HepG2 (cell line): ENCODE measurements around the gene TANGO2.

Experiments used
- CBX5 ChIP-seq: sonication (generic); formaldehyde crosslinking; IDR thresholded peaks from 2 replicates; pipeline ENCODE4 v1.4.0; 2020; ENCODE audit warnings: missing genetic modification reagents, borderline replicate concordance
- KAT2B ChIP-seq: fragments of 150-350 bp; IDR thresholded peaks from 2 replicates; pipeline ENCODE4 v1.6.1; 2014; ENCODE audit warnings: low read depth, low read length, borderline replicate concordance
- POLR2A ChIP-seq, 2 experiments: IDR thresholded peaks; 2 replicates each; pipeline ENCODE4 v1.6.1; 2011; ENCODE audit warnings: low read depth in 2 of 2, low read length in 2 of 2, mild to moderate bottlenecking in 1 of 2, moderate library complexity in 1 of 2; ENCODE audit not compliant: insufficient read depth in 1 of 2
- SAP130 ChIP-seq: IDR thresholded peaks from 2 replicates; pipeline ENCODE4 v1.6.1; 2016; ENCODE audit warnings: low read depth
- TF ChIP-seq, protein P1 (sequence below): sonication (generic); formaldehyde crosslinking; conservative IDR thresholded peaks from 2 replicates; pipeline ENCODE4 v1.4.0; 2020; ENCODE audit warnings: missing genetic modification reagents
- TF ChIP-seq, protein P2 (sequence below): sonication (generic); formaldehyde crosslinking; IDR thresholded peaks from 2 replicates; pipeline ENCODE4 v1.5.0; 2020; ENCODE audit warnings: mild to moderate bottlenecking, missing genetic modification reagents, moderate library complexity

DNA sequence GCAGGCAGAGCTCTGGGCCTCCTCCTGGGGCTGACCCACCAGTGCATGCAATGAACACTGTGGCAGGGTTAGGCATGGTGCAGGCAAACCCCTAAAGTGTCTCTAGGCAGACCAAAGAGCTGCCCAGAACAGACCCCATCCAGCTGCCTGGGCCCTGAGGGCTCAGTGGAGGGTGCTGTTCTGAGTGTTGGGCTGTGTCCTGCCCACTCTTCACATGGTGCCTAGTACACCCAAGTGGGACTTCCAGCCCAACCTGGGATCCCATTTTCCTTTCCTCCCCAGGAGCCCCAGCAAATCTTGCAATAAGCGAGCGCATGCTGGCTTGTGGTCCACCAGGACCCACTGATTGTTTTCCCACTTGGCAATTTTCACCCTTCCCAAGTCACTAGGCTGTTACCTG is 30.7 kb upstream of the TANGO2 start:
- no peak for TF ChIP-seq KAT2B
- TF ChIP-seq, protein P1, sequence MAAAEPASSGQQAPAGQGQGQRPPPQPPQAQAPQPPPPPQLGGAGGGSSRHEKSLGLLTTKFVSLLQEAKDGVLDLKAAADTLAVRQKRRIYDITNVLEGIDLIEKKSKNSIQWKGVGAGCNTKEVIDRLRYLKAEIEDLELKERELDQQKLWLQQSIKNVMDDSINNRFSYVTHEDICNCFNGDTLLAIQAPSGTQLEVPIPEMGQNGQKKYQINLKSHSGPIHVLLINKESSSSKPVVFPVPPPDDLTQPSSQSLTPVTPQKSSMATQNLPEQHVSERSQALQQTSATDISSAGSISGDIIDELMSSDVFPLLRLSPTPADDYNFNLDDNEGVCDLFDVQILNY (CRISPR knock-in tag), result no peak
- no peak for TF ChIP-seq CBX5
- TF ChIP-seq SAP130, result no peak
- TF ChIP-seq POLR2A (IDR thresholded peaks at IDR 0.05; ENCODE audit: insufficient read depth in 1 of 2, low read depth in 2 of 2, low read length in 2 of 2), result no peak
- TF ChIP-seq, protein P2, sequence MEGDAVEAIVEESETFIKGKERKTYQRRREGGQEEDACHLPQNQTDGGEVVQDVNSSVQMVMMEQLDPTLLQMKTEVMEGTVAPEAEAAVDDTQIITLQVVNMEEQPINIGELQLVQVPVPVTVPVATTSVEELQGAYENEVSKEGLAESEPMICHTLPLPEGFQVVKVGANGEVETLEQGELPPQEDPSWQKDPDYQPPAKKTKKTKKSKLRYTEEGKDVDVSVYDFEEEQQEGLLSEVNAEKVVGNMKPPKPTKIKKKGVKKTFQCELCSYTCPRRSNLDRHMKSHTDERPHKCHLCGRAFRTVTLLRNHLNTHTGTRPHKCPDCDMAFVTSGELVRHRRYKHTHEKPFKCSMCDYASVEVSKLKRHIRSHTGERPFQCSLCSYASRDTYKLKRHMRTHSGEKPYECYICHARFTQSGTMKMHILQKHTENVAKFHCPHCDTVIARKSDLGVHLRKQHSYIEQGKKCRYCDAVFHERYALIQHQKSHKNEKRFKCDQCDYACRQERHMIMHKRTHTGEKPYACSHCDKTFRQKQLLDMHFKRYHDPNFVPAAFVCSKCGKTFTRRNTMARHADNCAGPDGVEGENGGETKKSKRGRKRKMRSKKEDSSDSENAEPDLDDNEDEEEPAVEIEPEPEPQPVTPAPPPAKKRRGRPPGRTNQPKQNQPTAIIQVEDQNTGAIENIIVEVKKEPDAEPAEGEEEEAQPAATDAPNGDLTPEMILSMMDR (CRISPR knock-in tag), result no peak
